ENCODE measurements around the gene MEIS2. TPM values are rescaled to one million over a fixed set of nuclear protein-coding genes. Genes with fewer than 3 reads are reported as not detected.

Gene MEIS2
- total RNA-seq, 1 donor, result 43.7 TPM

- no peak for TF ChIP-seq CTCF (IDR thresholded peaks at IDR 0.05; ENCODE audit: insufficient read depth, low read length)
- DNase-seq (ENCODE audit: low read depth), result no peak
- H3K4me3 ChIP-seq (ENCODE audit: low read depth, low read length), result peak overlapping the region; percentile 94
These were observed 542 bp upstream of the MEIS2 start for GRCh38 chr15:37100966-37101215.

- H3K4me3 ChIP-seq (ENCODE audit: low read depth, low read length), result peak overlapping the region; percentile 94
- TF ChIP-seq CTCF (IDR thresholded peaks at IDR 0.05; ENCODE audit: insufficient read depth, low read length), result no peak
- DNase-seq (ENCODE audit: low read depth), result peak; percentile 63
These were observed 835 bp downstream of the MEIS2 start for GRCh38 chr15:37099319-37100108.

- H3K4me3 ChIP-seq (ENCODE audit: low read depth, low read length), result peak overlapping the region; percentile 94
- no peak for DNase-seq (ENCODE audit: low read depth)
- TF ChIP-seq CTCF (IDR thresholded peaks at IDR 0.05; ENCODE audit: insufficient read depth, low read length), result no peak
These were observed 1.7 kb downstream of the MEIS2 start for GRCh38 chr15:37098468-37099318.

- H3K4me3 ChIP-seq (ENCODE audit: low read depth, low read length), result peak overlapping the region; percentile 94
- TF ChIP-seq CTCF (IDR thresholded peaks at IDR 0.05; ENCODE audit: insufficient read depth, low read length), result no peak
- DNase-seq (ENCODE audit: low read depth), result peak; percentile 46
These were observed 3.0 kb downstream of the MEIS2 start for GRCh38 chr15:37097144-37097919.

- no peak for TF ChIP-seq CTCF (IDR thresholded peaks at IDR 0.05; ENCODE audit: insufficient read depth, low read length)
- peak; percentile 43 for DNase-seq (ENCODE audit: low read depth)
- peak overlapping the region; percentile 94 for H3K4me3 ChIP-seq (ENCODE audit: low read depth, low read length)
These were observed 3.7 kb downstream of the MEIS2 start for GRCh38 chr15:37096558-37097143.

GRCh38 chr15:37095770-37096557 is 4.4 kb downstream of the MEIS2 start:
- DNase-seq (ENCODE audit: low read depth), result peak; percentile 53
- peak overlapping the region; percentile 94 for H3K4me3 ChIP-seq (ENCODE audit: low read depth, low read length)
- TF ChIP-seq CTCF (IDR thresholded peaks at IDR 0.05; ENCODE audit: insufficient read depth, low read length), result no peak
